CD4-positive, alpha-beta T cell treated with Interleukin-2 at 100 ng/mL for 4 hours (primary cell): ENCODE data around the gene ZNF496.
"Not testable (repeated sequence)": the region's sequence is repeated elsewhere in the genome, so short reads cannot be mapped to it uniquely, and the experiment has no call there.

Experiments used
- DNase-seq: peaks from one replicate; pipeline ENCODE4 v3.0.0-alpha.2; 2020; ENCODE audit warnings: low spot score

ZNF496 gene

GRCh38 chr1:247331525-247332214 lies at the start of gene ZNF496:
ZNF496 (minus strand) TSS chr1:247331867; CDS start chr1:247329578, 2,289 bp downstream.
- DNase-seq, result peak; percentile 59

GRCh38 chr1:247378334-247379073 lies 46.8 kb upstream of the ZNF496 start:
- no peak for DNase-seq

- DNase-seq, result not testable (repeated sequence)
These were observed 46.0 kb upstream of the ZNF496 start for GRCh38 chr1:247377656-247378055.

- DNase-seq, result no peak
These were observed 45.0 kb upstream of the ZNF496 start for GRCh38 chr1:247376659-247377058.

- no peak for DNase-seq
These were observed 44.1 kb upstream of the ZNF496 start for GRCh38 chr1:247375747-247376146.

GRCh38 chr1:247374651-247375334 lies 43.1 kb upstream of the ZNF496 start:
- not testable (repeated sequence) for DNase-seq

GRCh38 chr1:247373721-247374141 lies 42.1 kb upstream of the ZNF496 start:
- DNase-seq, result peak; percentile 54

- DNase-seq, result no peak
These were observed 40.2 kb upstream of the ZNF496 start for GRCh38 chr1:247371801-247372259.

GRCh38 chr1:247370786-247371732 lies 39.4 kb upstream of the ZNF496 start:
- DNase-seq, result no peak

- DNase-seq, result no peak
These were observed 37.0 kb upstream of the ZNF496 start for GRCh38 chr1:247368490-247369145.

GRCh38 chr1:247367786-247368422 lies 36.2 kb upstream of the ZNF496 start:
- DNase-seq, result no peak

GRCh38 chr1:247366926-247367645 lies 35.4 kb upstream of the ZNF496 start:
- DNase-seq, result no peak

GRCh38 chr1:247366345-247366744 lies 34.7 kb upstream of the ZNF496 start:
- not testable (repeated sequence) for DNase-seq

- no peak for DNase-seq
These were observed 33.4 kb upstream of the ZNF496 start for GRCh38 chr1:247365023-247365422.

- not testable (repeated sequence) for DNase-seq
These were observed 31.3 kb upstream of the ZNF496 start for GRCh38 chr1:247363000-247363399.

GRCh38 chr1:247362153-247362552 lies 30.5 kb upstream of the ZNF496 start:
- DNase-seq, result no peak

GRCh38 chr1:247360991-247361731 lies 29.5 kb upstream of the ZNF496 start:
- no peak for DNase-seq

- DNase-seq, result no peak
These were observed 28.6 kb upstream of the ZNF496 start for GRCh38 chr1:247360116-247360898.
